GM12892 (cell line): ENCODE data around the gene ARMC9.
"Not testable (repeated sequence)": the region's sequence is repeated elsewhere in the genome, so short reads cannot be mapped to it uniquely, and the experiment has no call there.

Experiments
- POLR2A ChIP-seq: IDR thresholded peaks from 2 replicates; pipeline ENCODE4 v1.6.1; 2011; ENCODE audit warnings: low read depth, low read length, control low read depth
- POLR2AphosphoS5 ChIP-seq: IDR thresholded peaks from 2 replicates; pipeline ENCODE4 v1.6.1; 2011; ENCODE audit warnings: low read depth, low read length, control low read depth
- TAF1 ChIP-seq: IDR thresholded peaks from 2 replicates; pipeline ENCODE4 v1.6.1; 2011; ENCODE audit warnings: low read depth, mild to moderate bottlenecking, control low read depth, low read length, borderline replicate concordance

DNA sequence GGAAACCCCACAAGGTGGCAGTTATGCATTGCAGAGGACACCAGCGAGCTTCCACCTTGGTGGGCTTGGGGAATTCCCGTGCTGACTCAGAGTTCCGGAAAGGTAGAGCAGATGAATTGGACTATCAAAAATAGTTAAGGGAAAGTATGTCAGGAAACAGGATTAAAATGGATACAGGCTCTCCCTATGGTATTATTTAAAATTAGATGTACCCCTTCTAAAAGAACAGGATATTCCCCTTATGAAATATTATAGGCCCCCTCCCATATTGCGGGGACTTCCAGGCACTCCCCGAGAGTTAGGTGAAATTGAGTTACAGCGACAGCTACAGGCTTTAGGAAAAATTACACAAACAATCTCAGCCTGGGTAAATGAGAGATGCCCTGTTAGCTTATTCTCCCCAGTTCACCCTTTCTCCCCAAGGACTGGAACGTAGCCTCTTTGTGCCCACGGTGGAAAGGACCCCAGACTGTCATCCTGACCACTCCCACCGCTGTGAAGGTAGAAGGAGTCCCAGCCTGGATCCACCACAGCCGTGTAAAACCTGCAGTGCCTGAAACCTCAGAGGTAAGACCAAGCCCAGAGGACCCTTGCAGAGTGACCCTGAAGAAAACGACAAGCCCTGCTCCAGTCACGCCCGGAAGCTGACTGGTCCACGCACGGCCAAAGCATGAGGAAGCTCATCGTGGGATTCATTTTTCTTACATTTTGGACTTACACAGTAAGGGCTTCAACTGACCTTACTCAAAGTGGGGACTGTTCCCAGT lies 207.4 kb downstream of the ARMC9 start:
- not testable (repeated sequence) for TF ChIP-seq TAF1, POLR2A, POLR2AphosphoS5
